K562 (cell line): ENCODE measurements around the gene CXorf65. TPM values are rescaled to one million over a fixed set of nuclear protein-coding genes. Genes with fewer than 3 reads are reported as not detected.

Experiments
- ATAC-seq: fragments of 200-7000 bp; cut with Tn5 transposase; 3 replicates; pipeline ENCODE4 v1.9.1; 2020; ENCODE audit warnings: moderate library complexity
- BruUV-seq: library from RNA; stranded (reverse); fragments of 400-500 nt; replicated peaks from 2 replicates; lab custom pipeline; 2021; lab: Mats Ljungman, UMichigan
- CTCF ChIA-PET: fragments of 300-600 bp; formaldehyde crosslinking; extraction: SDS; loops from one replicate; lab custom pipeline; 2021; ENCODE audit warnings: low intra/inter-chr PET ratio; lab: Yijun Ruan, JAX
- POLR2A ChIA-PET: fragments of 300-600, 350-650 bp; sonication (Branson Sonifier 250); formaldehyde crosslinking; extraction: SDS; loops from one replicate; lab custom pipeline; 2021; ENCODE audit warnings: antibody characterized with exemption, inconsistent platforms; lab: Yijun Ruan, JAX
- DNase-seq, 4 experiments: peaks; one replicate each; pipeline versions ENCODE4 v3.0.0 to v3.0.0-alpha.2; 2011 to 2018; ENCODE audit warnings: low spot score in 3 of 4, mixed read lengths in 3 of 4; ENCODE audit errors: extremely low read depth in 1 of 4
- FAIRE-seq: peaks from 2 replicates; lab custom pipeline; 2011; peaks lifted over from hg19 to GRCh38; lab: Jason Lieb, UNC
- H2AFZ ChIP-seq: 2 replicates; pipeline ENCODE4 v1.6.0; 2011; ENCODE audit warnings: low read depth, low read length, control low read depth, inconsistent platforms
- H3K27ac ChIP-seq: fragments of 200-600 bp; 3 replicates; pipeline ENCODE4 v1.8.0; 2011; ENCODE audit warnings: low read depth, mild to moderate bottlenecking, control low read depth, inconsistent platforms, low read length, moderate library complexity, mixed read lengths; ENCODE audit errors: extremely low read depth
- H3K27me3 ChIP-seq, 2 experiments: fragments of 300-600 bp in 1 of 2; 2 replicates in 1 of 2; 3 replicates in 1 of 2; pipeline versions ENCODE4 v1.6.0 to v1.8.0; 2011; ENCODE audit warnings: inconsistent platforms in 2 of 2, low read length in 2 of 2, mild to moderate bottlenecking in 1 of 2, mixed read lengths in 1 of 2, moderate library complexity in 1 of 2; ENCODE audit not compliant: control insufficient read depth in 2 of 2, insufficient read depth in 2 of 2
- H3K36me3 ChIP-seq: fragments of 300-600 bp; 3 replicates; pipeline ENCODE4 v1.8.0; 2011; ENCODE audit warnings: mild to moderate bottlenecking, low read length, inconsistent platforms; ENCODE audit not compliant: control insufficient read depth, insufficient read depth
- H3K4me1 ChIP-seq, 2 experiments: fragments of 200-600 bp in 1 of 2; replicated peaks in 1 of 2; 2 replicates in 1 of 2; 3 replicates in 1 of 2; pipeline versions ENCODE4 v1.5.1 to v1.8.0; 2011; ENCODE audit warnings: inconsistent platforms in 2 of 2, low read length in 2 of 2, mild to moderate bottlenecking in 1 of 2, mixed read lengths in 1 of 2, moderate library complexity in 1 of 2; ENCODE audit not compliant: control insufficient read depth in 2 of 2, insufficient read depth in 2 of 2
- H3K4me2 ChIP-seq: 2 replicates; pipeline ENCODE4 v1.6.1; 2011; ENCODE audit warnings: low read length, control low read depth, inconsistent platforms, mixed read lengths; ENCODE audit not compliant: insufficient read depth
- H3K4me3 ChIP-seq: fragments of 200-600 bp; sonication (generic), shearing (Covaris generic); 2 replicates; pipeline ENCODE4 v1.5.1; 2016; ENCODE audit warnings: control low read depth, inconsistent platforms
- H3K79me2 ChIP-seq: fragments of 200-600 bp; 3 replicates; pipeline ENCODE4 v1.8.0; 2011; ENCODE audit warnings: low read length, inconsistent platforms; ENCODE audit not compliant: control insufficient read depth, insufficient read depth
- H3K9ac ChIP-seq, 2 experiments: 2 replicates each; pipeline versions ENCODE4 v1.6.0 to v1.6.1; 2011; ENCODE audit warnings: low read depth in 2 of 2, low read length in 2 of 2, control low read depth in 1 of 2, inconsistent platforms in 1 of 2, mild to moderate bottlenecking in 1 of 2, mixed read lengths in 1 of 2; ENCODE audit not compliant: insufficient read depth in 1 of 2
- H3K9me1 ChIP-seq: one replicate; pipeline ENCODE4 v1.6.0; 2011; ENCODE audit warnings: inconsistent platforms, mild to moderate bottlenecking, low read length, moderate library complexity; ENCODE audit not compliant: control insufficient read depth, insufficient read depth
- H3K9me3 ChIP-seq: replicated peaks from 2 replicates; pipeline ENCODE4 v1.5.1; 2011; ENCODE audit warnings: low read depth, low read length, inconsistent platforms; ENCODE audit not compliant: control insufficient read depth, insufficient read depth
- H4K20me1 ChIP-seq: replicated peaks from 2 replicates; pipeline ENCODE4 v1.6.1; 2011; ENCODE audit warnings: low read length, inconsistent platforms, mixed read lengths; ENCODE audit not compliant: control insufficient read depth, insufficient read depth
- ATF1 ChIP-seq, 2 experiments: fragments of 450-650 bp in 1 of 2; IDR thresholded peaks; 2 replicates each; pipeline ENCODE4 v1.6.1; 2016; ENCODE audit warnings: missing compliant biosample characterization in 1 of 2, missing genetic modification characterization in 1 of 2
- COPS2 ChIP-seq: fragments of 450-650 bp; conservative IDR thresholded peaks from 2 replicates; pipeline ENCODE4 v1.6.1; 2016; ENCODE audit warnings: mild to moderate bottlenecking, moderate library complexity
- ETS1 ChIP-seq: conservative IDR thresholded peaks from 2 replicates; pipeline ENCODE4 v1.6.1; 2011; ENCODE audit warnings: low read depth, mild to moderate bottlenecking, low read length; ENCODE audit not compliant: control insufficient read depth
- GTF2F1 ChIP-seq: IDR thresholded peaks from 2 replicates; pipeline ENCODE4 v1.6.1; 2011; ENCODE audit warnings: low read depth, low read length, improper control_type of control experiment
- NR2C2 ChIP-seq, 2 experiments: fragments of 200-800 bp in 1 of 2; sonication (Bioruptor generic) in 1 of 2; sonication (generic) in 1 of 2; formaldehyde crosslinking in 1 of 2; IDR thresholded peaks; 2 replicates each; pipeline versions ENCODE4 v1.6.1 to v1.8.0; 2016 to 2022; ENCODE audit warnings: mild to moderate bottlenecking in 1 of 2, missing compliant biosample characterization in 1 of 2, missing genetic modification characterization in 1 of 2, missing genetic modification reagents in 1 of 2
- PTRF ChIP-seq: fragments of 450-650 bp; IDR thresholded peaks from 2 replicates; pipeline ENCODE4 v1.6.1; 2016; ENCODE audit warnings: mild to moderate bottlenecking, missing genetic modification characterization, missing compliant biosample characterization
- SMAD2 ChIP-seq: fragments of 150-350 bp; IDR thresholded peaks from 2 replicates; pipeline ENCODE4 v1.6.1; 2014; ENCODE audit warnings: low read depth, mild to moderate bottlenecking, low read length
- ZNF696 ChIP-seq: fragments of 250-450 bp; sonication (Bioruptor Pico); conservative IDR thresholded peaks from 2 replicates; pipeline ENCODE4 v1.4.0; 2020; ENCODE audit warnings: mild to moderate bottlenecking, moderate library complexity
- WGBS: fragments of 100-300 bp; shearing (Covaris generic); methylation state at CpG from one replicate; pipeline ENCODE4 v1.1.6; 2016; ENCODE audit warnings: low coverage, mixed read lengths; ENCODE audit not compliant: insufficient coverage; ENCODE audit errors: missing lambda C conversion rate; 5-methylcytosine and 5-hydroxymethylcytosine counted together
- in situ Hi-C: fragments of 300-500 bp; cut with MboI; formaldehyde crosslinking; loops from 4 replicates; pipeline ENCODE4 v1.15.0; 2018; ENCODE audit warnings: inconsistent platforms, mixed read lengths
- intact Hi-C: fragments of 100-400 bp; cut with micrococcal nuclease; formaldehyde crosslinking; loops from 2 replicates; pipeline ENCODE4 v1.14.2; 2022
- polyA plus RNA-seq, 8 experiments: library from polyadenylated mRNA; depleted of rRNA in 4 of 8; stranded (reverse) in 5 of 8; unstranded in 3 of 8; fragments of >200 nt; fragmentation: Nextera tagmentation in 2 of 8; fragmentation: Illumina TruSeq in 1 of 8; extraction: Ambion mirVana in 2 of 8; extraction: Trizol in 1 of 8; gene quantifications; 2 replicates each; pipeline versions ENCODE4 v1.2.1 to v1.2.3, GENCODE V29; 2011 to 2014; ENCODE audit warnings: inconsistent platforms in 1 of 8, missing spikeins in 1 of 8
- total RNA-seq, 7 experiments: library from RNA; depleted of rRNA in 6 of 7; stranded (reverse); fragments of >200 nt in 6 of 7; fragmentation: Illumina TruSeq in 2 of 7; extraction: Trizol in 2 of 7; gene quantifications; 2 replicates each; pipeline versions ENCODE4 v1.2.1 to v1.2.3, GENCODE V29; 2011 to 2021; ENCODE audit warnings: low replicate concordance in 1 of 7
- TF ChIP-seq, protein P1 (sequence below): sonication (generic); formaldehyde crosslinking; IDR thresholded peaks from 2 replicates; pipeline ENCODE4 v1.9.0; 2022; ENCODE audit warnings: mild to moderate bottlenecking, missing genetic modification reagents
- TF ChIP-seq, protein P2 (sequence below), 2 experiments: fragments of 250-450 bp in 1 of 2; fragments of 450-650 bp in 1 of 2; sonication (Bioruptor Pico) in 1 of 2; IDR thresholded peaks; 2 replicates each; pipeline versions ENCODE4 v1.6.1 to v1.8.0; 2016 to 2021; ENCODE audit warnings: mild to moderate bottlenecking in 2 of 2, moderate library complexity in 2 of 2, missing compliant biosample characterization in 1 of 2, missing genetic modification characterization in 1 of 2

CXorf65 gene
- total and polyA plus RNA-seq, 9 of the 15 experiments (the other 6 are each of a cell fraction or from before 2014, with no cell fraction given): 1.4 to 8.4 (median 2.9) TPM

- Histone ChIP-seq H2AFZ (no peak overlapping the region), H3K9me3 (no peaks in the 10 kb centered on the region), H3K4me1 (peaks cover 7 to 26% of the 10 kb centered on the region in 2 experiments; a peak in 4 of 5 replicates), H3K36me3 (no peaks in the 10 kb centered on the region), H3K9ac (no peak overlapping the region), H3K27ac (no peak overlapping the region), H3K79me2 (no peaks in the 10 kb centered on the region), H3K4me2 (no peak overlapping the region), H3K9me1 (no peaks in the 10 kb centered on the region), H3K27me3 (no peaks in the 10 kb centered on the region), H4K20me1 (no peaks in the 10 kb centered on the region), H3K4me3 (no peak overlapping the region)
- 49% methylated on average over 7 of the region's 7 CpGs for whole genome bisulfite sequencing
- POLR2A ChIA-PET: no interaction called here
- BruUV-seq: no TSS peak
- CTCF ChIA-PET: no interaction called here
- TF ChIP-seq, protein P1, sequence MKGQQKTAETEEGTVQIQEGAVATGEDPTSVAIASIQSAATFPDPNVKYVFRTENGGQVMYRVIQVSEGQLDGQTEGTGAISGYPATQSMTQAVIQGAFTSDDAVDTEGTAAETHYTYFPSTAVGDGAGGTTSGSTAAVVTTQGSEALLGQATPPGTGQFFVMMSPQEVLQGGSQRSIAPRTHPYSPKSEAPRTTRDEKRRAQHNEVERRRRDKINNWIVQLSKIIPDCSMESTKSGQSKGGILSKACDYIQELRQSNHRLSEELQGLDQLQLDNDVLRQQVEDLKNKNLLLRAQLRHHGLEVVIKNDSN (CRISPR knock-in tag): no peak
- TF ChIP-seq PTRF (tag) (no peak), SMAD2 (no peak), NR2C2 (CRISPR knock-in tag; IDR thresholded peaks at IDR 0.05) (no peak), NR2C2 (tag; IDR thresholded peaks at IDR 0.05) (no peak), ATF1 (CRISPR knock-in tag; IDR thresholded peaks at IDR 0.05) (no peak), ATF1 (tag; IDR thresholded peaks at IDR 0.05) (no peak), ETS1 (no peak), GTF2F1 (no peak), COPS2 (no peak), ZNF696 (CRISPR knock-in tag) (no peak)
- TF ChIP-seq, protein P2, sequence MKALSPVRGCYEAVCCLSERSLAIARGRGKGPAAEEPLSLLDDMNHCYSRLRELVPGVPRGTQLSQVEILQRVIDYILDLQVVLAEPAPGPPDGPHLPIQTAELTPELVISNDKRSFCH (CRISPR knock-in tag; IDR thresholded peaks at IDR 0.05): no peak
- TF ChIP-seq, protein P2 (tag; IDR thresholded peaks at IDR 0.05): no peak
- no peak for ATAC-seq
- intact Hi-C loops: no loop called here
- no peak for DNase-seq
- no peak for FAIRE-seq
- in situ Hi-C loops: no loop called here
Measured at GRCh38 chrX:71151366-71151765, 44.8 kb upstream of the CXorf65 start.
